ENCODE measurements around the gene DAGLA.

Gene DAGLA

DNA sequence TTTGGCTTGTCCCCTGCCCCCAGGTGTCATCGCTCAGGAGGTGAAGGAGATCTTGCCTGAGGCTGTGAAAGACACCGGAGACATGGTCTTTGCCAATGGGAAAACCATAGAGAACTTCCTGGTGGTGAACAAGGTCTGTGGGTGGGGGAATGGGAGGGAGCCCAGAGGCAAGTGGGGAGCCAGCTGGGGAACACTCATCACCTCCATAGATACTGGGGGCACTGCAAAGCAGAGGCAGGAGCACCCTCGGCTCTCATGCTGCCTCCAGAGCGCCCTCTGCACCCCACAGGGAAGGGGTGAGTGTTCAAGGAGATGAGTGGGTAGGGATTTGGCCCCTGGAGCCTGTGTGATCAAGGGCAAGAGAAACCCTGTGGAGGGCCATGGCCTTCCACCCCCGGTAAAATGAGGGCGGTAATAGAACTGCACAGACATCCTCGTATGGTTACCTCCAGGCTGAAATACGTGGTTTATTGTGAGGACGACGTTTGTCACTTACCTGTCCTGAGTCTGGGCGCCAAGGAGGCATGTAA, 98.2 kb downstream of the DAGLA start:
- H3K9me3 ChIP-seq (ENCODE audit: control insufficient read depth in 1 of 2, low read length in 2 of 2): no peaks in the 10 kb centered on the region
- no peaks in the 10 kb centered on the region for H3K27me3 ChIP-seq (ENCODE audit: control insufficient read depth in 1 of 2, insufficient read depth in 2 of 2, low read length in 2 of 2)
- no peak overlapping the region for H3K9ac ChIP-seq (ENCODE audit: low read depth in 1 of 2, low read length in 2 of 2)
- H3K27ac ChIP-seq (ENCODE audit: low read depth, low read length): no peak overlapping the region
- peaks cover 17 to 58% of the 10 kb centered on the region in 2 donors for H3K36me3 ChIP-seq (ENCODE audit: control insufficient read depth in 1 of 2, insufficient read depth in 2 of 2, low read length in 2 of 2)
- H3K4me1 ChIP-seq (ENCODE audit: control insufficient read depth in 1 of 2, insufficient read depth in 2 of 2, low read length in 2 of 2): peaks cover 0 to 7% of the 10 kb centered on the region in 2 donors
- H3K4me3 ChIP-seq (ENCODE audit: low read depth in 1 of 2, low read length in 2 of 2): no peak overlapping the region

DNA sequence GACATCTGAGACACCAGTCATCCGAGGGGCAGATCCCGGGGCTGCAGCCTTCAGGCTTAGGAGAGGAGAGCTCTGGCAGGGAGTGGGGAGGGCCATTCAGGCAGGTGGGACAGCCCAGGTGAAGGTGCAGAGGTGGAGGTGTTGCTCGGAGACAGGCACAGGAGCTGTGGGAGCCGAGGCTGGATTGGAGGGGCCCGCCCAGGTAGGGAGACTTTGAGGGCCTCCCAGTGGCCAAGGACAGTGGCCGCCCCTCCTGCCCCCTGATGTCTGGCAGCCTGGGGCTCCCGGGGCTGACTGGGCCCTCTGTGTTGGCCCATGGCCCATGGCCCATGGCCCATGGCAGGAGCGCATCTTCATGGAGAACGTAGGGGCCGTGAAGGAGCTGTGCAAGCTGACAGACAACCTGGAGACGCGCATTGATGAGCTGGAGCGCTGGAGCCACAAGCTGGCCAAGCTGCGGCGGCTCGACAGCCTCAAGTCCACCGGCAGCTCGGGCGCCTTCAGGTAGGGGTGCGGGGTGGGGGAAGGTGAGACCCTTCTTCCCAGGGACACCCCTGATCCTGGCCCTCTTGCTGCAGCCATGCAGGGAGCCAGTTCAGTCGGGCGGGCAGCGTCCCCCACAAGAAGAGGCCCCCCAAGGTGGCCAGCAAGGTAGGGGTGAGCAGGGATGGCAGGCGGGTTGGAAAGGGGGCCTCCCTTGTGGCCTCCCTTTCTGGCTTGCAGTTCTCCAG, 98.9 kb downstream of the DAGLA start:
- peaks cover 0 to 7% of the 10 kb centered on the region in 2 donors for H3K4me1 ChIP-seq (ENCODE audit: control insufficient read depth in 1 of 2, insufficient read depth in 2 of 2, low read length in 2 of 2)

GRCh38 chr11:61779666-61780525, 99.7 kb downstream of the DAGLA start:
- Histone ChIP-seq H3K27ac (ENCODE audit: low read depth, low read length) (no peak overlapping the region), H3K36me3 (ENCODE audit: control insufficient read depth in 1 of 2, insufficient read depth in 2 of 2, low read length in 2 of 2) (peaks cover 24 to 71% of the 10 kb centered on the region in 2 donors), H3K9me3 (ENCODE audit: control insufficient read depth in 1 of 2, low read length in 2 of 2) (no peaks in the 10 kb centered on the region), H3K4me1 (ENCODE audit: control insufficient read depth in 1 of 2, insufficient read depth in 2 of 2, low read length in 2 of 2) (peaks cover 0 to 7% of the 10 kb centered on the region in 2 donors), H3K27me3 (ENCODE audit: control insufficient read depth in 1 of 2, insufficient read depth in 2 of 2, low read length in 2 of 2) (no peaks in the 10 kb centered on the region), H3K4me3 (ENCODE audit: low read depth in 1 of 2, low read length in 2 of 2) (no peak overlapping the region), H3K9ac (ENCODE audit: low read depth in 1 of 2, low read length in 2 of 2) (no peak overlapping the region)

More for the DNA sequence above, 98.9 kb downstream of the DAGLA start:
- peaks cover 17 to 64% of the 10 kb centered on the region in 2 donors for H3K36me3 ChIP-seq (ENCODE audit: control insufficient read depth in 1 of 2, insufficient read depth in 2 of 2, low read length in 2 of 2)
- no peaks in the 10 kb centered on the region for H3K9me3 ChIP-seq (ENCODE audit: control insufficient read depth in 1 of 2, low read length in 2 of 2)
- H3K27me3 ChIP-seq (ENCODE audit: control insufficient read depth in 1 of 2, insufficient read depth in 2 of 2, low read length in 2 of 2): no peaks in the 10 kb centered on the region
- no peak overlapping the region for H3K27ac ChIP-seq (ENCODE audit: low read depth, low read length)
- H3K4me3 ChIP-seq (ENCODE audit: low read depth in 1 of 2, low read length in 2 of 2): no peak overlapping the region
- no peak overlapping the region for H3K9ac ChIP-seq (ENCODE audit: low read depth in 1 of 2, low read length in 2 of 2)

DNA sequence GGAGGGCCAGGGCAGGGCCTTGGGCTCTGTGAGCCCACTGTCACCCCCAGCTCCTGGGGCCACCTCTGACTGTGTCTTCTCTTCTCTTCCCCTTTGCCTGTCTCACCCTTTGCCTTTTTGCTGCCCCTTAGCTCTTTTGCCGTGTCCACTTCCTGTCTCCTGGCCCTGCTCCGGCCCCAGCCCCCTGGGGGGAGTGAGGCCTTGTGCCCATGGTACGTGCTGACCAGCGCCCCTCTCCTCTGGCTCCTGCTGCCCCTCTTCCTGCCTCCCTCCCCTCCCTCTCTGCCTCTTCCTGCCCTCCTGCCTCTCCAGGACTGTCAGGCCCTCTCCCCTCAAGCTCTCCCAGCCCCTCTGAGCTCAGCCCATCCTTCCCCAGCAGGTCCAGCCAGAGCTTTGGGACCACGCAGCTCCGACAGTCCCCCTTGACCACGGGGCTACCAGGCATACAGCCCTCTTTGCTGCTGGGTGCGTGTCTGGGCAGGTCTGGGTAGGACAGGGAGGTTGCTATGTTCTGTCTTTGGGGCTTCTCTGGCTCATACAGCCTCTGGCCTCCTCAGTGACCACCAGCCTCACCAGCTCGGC, 100.5 kb downstream of the DAGLA start:
- Histone ChIP-seq H3K4me1 (ENCODE audit: control insufficient read depth in 1 of 2, insufficient read depth in 2 of 2, low read length in 2 of 2) (peaks cover 0 to 3% of the 10 kb centered on the region in 2 donors), H3K9me3 (ENCODE audit: control insufficient read depth in 1 of 2, low read length in 2 of 2) (no peaks in the 10 kb centered on the region), H3K9ac (ENCODE audit: low read depth in 1 of 2, low read length in 2 of 2) (no peak overlapping the region), H3K36me3 (ENCODE audit: control insufficient read depth in 1 of 2, insufficient read depth in 2 of 2, low read length in 2 of 2) (peaks cover 31 to 79% of the 10 kb centered on the region in 2 donors), H3K4me3 (ENCODE audit: low read depth in 1 of 2, low read length in 2 of 2) (no peak overlapping the region), H3K27ac (ENCODE audit: low read depth, low read length) (no peak overlapping the region), H3K27me3 (ENCODE audit: control insufficient read depth in 1 of 2, insufficient read depth in 2 of 2, low read length in 2 of 2) (no peaks in the 10 kb centered on the region)

DNA sequence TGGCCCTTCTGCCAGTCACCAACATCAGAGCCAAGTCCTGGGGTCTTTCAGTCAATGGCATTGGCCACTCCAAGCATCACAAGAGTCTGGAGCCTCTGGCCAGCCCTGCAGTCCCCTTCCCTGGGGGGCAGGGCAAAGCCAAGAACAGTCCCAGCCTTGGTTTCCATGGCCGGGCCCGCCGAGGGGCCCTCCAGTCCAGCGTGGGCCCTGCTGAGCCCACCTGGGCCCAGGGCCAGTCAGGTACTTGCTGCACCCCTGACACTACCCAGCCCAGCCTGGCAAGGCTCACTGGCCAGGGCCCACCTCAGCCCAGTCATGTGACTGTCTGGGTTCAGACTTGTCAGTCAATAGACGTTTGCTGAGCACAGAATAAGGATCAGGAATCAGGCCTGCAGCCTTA, 101.4 kb downstream of the DAGLA start:
- Histone ChIP-seq H3K36me3 (ENCODE audit: control insufficient read depth in 1 of 2, insufficient read depth in 2 of 2, low read length in 2 of 2) (peaks cover 32 to 88% of the 10 kb centered on the region in 2 donors), H3K9ac (ENCODE audit: low read depth in 1 of 2, low read length in 2 of 2) (no peak overlapping the region), H3K4me3 (ENCODE audit: low read depth in 1 of 2, low read length in 2 of 2) (no peak overlapping the region), H3K9me3 (ENCODE audit: control insufficient read depth in 1 of 2, low read length in 2 of 2) (no peaks in the 10 kb centered on the region), H3K4me1 (ENCODE audit: control insufficient read depth in 1 of 2, insufficient read depth in 2 of 2, low read length in 2 of 2) (no peaks in the 10 kb centered on the region), H3K27me3 (ENCODE audit: control insufficient read depth in 1 of 2, insufficient read depth in 2 of 2, low read length in 2 of 2) (no peaks in the 10 kb centered on the region), H3K27ac (ENCODE audit: low read depth, low read length) (no peak overlapping the region)

DNA sequence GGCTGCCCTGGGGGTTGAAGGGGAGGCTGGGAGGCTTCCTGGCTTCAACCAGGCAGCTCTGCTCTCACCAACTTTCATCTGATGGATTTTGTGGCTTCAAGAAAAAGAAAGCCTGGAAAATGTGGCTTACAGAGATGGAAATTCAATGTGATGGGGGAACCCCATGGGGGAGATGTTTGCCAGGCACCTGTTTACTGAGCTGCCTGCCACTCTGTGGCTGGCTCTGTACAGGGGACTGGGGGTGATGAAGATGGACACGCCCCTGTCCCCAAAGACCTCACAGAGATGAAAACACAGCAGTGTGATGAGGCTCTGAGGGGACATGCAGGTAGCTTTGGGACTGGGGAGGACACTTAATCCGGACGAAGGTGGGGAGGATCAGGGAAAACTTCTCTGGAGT, 102.1 kb downstream of the DAGLA start:
- H3K9ac ChIP-seq (ENCODE audit: low read depth in 1 of 2, low read length in 2 of 2): no peak overlapping the region
- no peaks in the 10 kb centered on the region for H3K4me1 ChIP-seq (ENCODE audit: control insufficient read depth in 1 of 2, insufficient read depth in 2 of 2, low read length in 2 of 2)
- no peak overlapping the region for H3K27ac ChIP-seq (ENCODE audit: low read depth, low read length)
- no peak overlapping the region for H3K4me3 ChIP-seq (ENCODE audit: low read depth in 1 of 2, low read length in 2 of 2)
- H3K27me3 ChIP-seq (ENCODE audit: control insufficient read depth in 1 of 2, insufficient read depth in 2 of 2, low read length in 2 of 2): no peaks in the 10 kb centered on the region
- H3K9me3 ChIP-seq (ENCODE audit: control insufficient read depth in 1 of 2, low read length in 2 of 2): no peaks in the 10 kb centered on the region
- H3K36me3 ChIP-seq (ENCODE audit: control insufficient read depth in 1 of 2, insufficient read depth in 2 of 2, low read length in 2 of 2): peaks cover 30 to 89% of the 10 kb centered on the region in 2 donors

DNA sequence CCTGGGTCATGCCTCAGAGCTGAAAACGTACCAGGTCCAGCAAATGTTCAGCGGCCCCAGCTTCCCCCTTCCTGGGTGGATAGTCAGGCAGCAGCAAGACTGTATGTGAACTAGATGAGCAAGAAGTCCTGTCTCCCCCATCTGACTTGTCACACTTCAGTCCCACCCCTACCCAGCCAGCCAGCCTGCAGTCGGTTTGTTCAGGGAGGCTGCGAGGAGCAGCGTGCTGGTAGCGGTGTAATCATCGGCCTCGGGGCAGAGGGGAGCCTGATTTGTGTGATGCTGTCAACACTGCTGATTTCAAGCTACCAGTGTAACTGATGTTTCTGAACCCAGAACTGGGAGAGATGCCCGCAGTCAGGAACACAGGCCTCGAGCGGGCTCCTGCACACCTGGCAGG, 102.7 kb downstream of the DAGLA start:
- Histone ChIP-seq H3K4me1 (ENCODE audit: control insufficient read depth in 1 of 2, insufficient read depth in 2 of 2, low read length in 2 of 2) (no peaks in the 10 kb centered on the region), H3K9ac (ENCODE audit: low read depth in 1 of 2, low read length in 2 of 2) (no peak overlapping the region), H3K27me3 (ENCODE audit: control insufficient read depth in 1 of 2, insufficient read depth in 2 of 2, low read length in 2 of 2) (no peaks in the 10 kb centered on the region), H3K27ac (ENCODE audit: low read depth, low read length) (no peak overlapping the region), H3K36me3 (ENCODE audit: control insufficient read depth in 1 of 2, insufficient read depth in 2 of 2, low read length in 2 of 2) (peaks cover 31 to 91% of the 10 kb centered on the region in 2 donors), H3K9me3 (ENCODE audit: control insufficient read depth in 1 of 2, low read length in 2 of 2) (no peaks in the 10 kb centered on the region), H3K4me3 (ENCODE audit: low read depth in 1 of 2, low read length in 2 of 2) (no peak overlapping the region)

DNA sequence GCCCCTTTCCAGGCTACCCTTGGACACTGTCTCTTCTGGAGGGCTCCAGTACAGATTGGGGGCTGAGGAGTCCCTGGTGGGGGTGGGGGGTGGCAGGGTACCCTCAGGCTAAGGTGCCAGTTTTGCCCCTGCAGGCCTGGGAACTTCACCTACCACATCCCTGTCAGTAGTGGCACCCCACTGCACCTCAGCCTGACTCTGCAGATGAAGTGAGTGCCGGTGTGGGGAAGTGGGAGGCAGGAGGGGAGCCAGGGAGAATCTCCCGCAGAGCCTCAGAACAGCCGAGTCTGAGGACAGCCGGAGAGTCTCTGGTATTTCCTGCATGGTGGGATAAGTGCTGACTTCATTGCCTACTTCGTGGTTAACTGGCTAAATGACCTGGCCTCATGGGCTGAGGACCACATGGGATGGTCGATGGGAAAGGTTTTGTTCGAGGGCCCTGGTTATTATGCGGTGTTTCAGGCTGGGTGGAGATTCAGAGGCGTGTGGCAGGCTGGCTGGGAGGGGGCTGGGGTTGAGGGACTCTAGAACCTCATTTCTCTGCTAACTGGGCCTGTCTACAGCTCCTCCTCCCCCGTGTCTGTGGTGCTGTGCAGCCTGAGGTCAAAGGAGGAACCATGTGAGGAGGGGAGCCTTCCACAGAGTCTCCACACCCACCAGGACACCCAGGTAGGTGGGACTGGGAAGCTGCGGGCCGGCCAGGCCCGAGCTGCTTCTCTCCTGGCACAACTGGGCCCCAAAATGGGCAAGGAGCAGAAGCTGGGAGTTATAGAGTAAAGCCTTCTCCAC, 103.7 kb downstream of the DAGLA start:
- Histone ChIP-seq H3K27me3 (ENCODE audit: control insufficient read depth in 1 of 2, insufficient read depth in 2 of 2, low read length in 2 of 2) (no peaks in the 10 kb centered on the region), H3K9ac (ENCODE audit: low read depth in 1 of 2, low read length in 2 of 2) (no peak overlapping the region), H3K4me3 (ENCODE audit: low read depth in 1 of 2, low read length in 2 of 2) (no peak overlapping the region), H3K9me3 (ENCODE audit: control insufficient read depth in 1 of 2, low read length in 2 of 2) (no peaks in the 10 kb centered on the region), H3K4me1 (ENCODE audit: control insufficient read depth in 1 of 2, insufficient read depth in 2 of 2, low read length in 2 of 2) (no peaks in the 10 kb centered on the region), H3K27ac (ENCODE audit: low read depth, low read length) (no peak overlapping the region), H3K36me3 (ENCODE audit: control insufficient read depth in 1 of 2, insufficient read depth in 2 of 2, low read length in 2 of 2) (peaks cover 25 to 93% of the 10 kb centered on the region in 2 donors)

DNA sequence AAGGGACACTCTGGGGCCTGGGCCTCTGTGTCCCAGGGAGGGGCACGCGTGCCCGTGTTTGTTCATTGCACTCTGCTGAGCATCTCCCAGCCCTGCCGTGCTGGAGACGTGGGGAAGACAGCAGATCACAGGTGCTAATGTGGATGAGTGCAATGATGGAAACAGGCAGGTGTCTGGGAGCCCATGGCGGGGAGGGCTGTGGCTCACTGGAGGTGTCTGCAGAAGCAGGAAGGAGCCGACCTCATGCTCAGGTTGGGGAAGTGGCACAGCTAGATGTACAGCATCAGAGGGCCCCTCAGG, 104.3 kb downstream of the DAGLA start:
- Histone ChIP-seq H3K36me3 (ENCODE audit: control insufficient read depth in 1 of 2, insufficient read depth in 2 of 2, low read length in 2 of 2) (peaks cover 31 to 95% of the 10 kb centered on the region in 2 donors), H3K27ac (ENCODE audit: low read depth, low read length) (no peak overlapping the region)

More for the DNA sequence above, 104.3 kb downstream of the DAGLA start:
- H3K9me3 ChIP-seq (ENCODE audit: control insufficient read depth in 1 of 2, low read length in 2 of 2): no peaks in the 10 kb centered on the region
- H3K27me3 ChIP-seq (ENCODE audit: control insufficient read depth in 1 of 2, insufficient read depth in 2 of 2, low read length in 2 of 2): no peaks in the 10 kb centered on the region
- H3K4me1 ChIP-seq (ENCODE audit: control insufficient read depth in 1 of 2, insufficient read depth in 2 of 2, low read length in 2 of 2): no peaks in the 10 kb centered on the region
- no peak overlapping the region for H3K9ac ChIP-seq (ENCODE audit: low read depth in 1 of 2, low read length in 2 of 2)
- H3K4me3 ChIP-seq (ENCODE audit: low read depth in 1 of 2, low read length in 2 of 2): no peak overlapping the region
